ENCODE data around the gene STK32B.
A peak's percentile ranks its signal among the peaks of the same experiment; 100 is the strongest.
"Not testable (repeated sequence)": the region's sequence is repeated elsewhere in the genome, so short reads cannot be mapped to it uniquely, and the experiment has no call there.

STK32B gene

GRCh38 chr4:5032813-5033212 is 18.5 kb upstream of the STK32B start:
- no peak for DNase-seq

- no peak for DNase-seq
Observed at GRCh38 chr4:5033281-5033841, 17.9 kb upstream of the STK32B start.

GRCh38 chr4:5034206-5034605 is 17.1 kb upstream of the STK32B start:
- DNase-seq = peak; percentile 13

GRCh38 chr4:5036239-5036638 is 15.0 kb upstream of the STK32B start:
- peak; percentile 49 for DNase-seq

GRCh38 chr4:5037553-5038551 is 13.4 kb upstream of the STK32B start:
- peak; percentile 62 for DNase-seq

GRCh38 chr4:5039800-5040199 is 11.5 kb upstream of the STK32B start:
- DNase-seq = no peak

- no peak for DNase-seq
Observed at GRCh38 chr4:5040856-5041620, 10.2 kb upstream of the STK32B start.

- DNase-seq = peak; percentile 56
Observed at GRCh38 chr4:5041699-5042098, 9.6 kb upstream of the STK32B start.

GRCh38 chr4:5043579-5043978 is 7.7 kb upstream of the STK32B start:
- no peak for DNase-seq

GRCh38 chr4:5044341-5044740 is 6.9 kb upstream of the STK32B start:
- no peak for DNase-seq

GRCh38 chr4:5045097-5045496 is 6.2 kb upstream of the STK32B start:
- no peak for DNase-seq

GRCh38 chr4:5048721-5049120 is 2.6 kb upstream of the STK32B start:
- DNase-seq = no peak

- DNase-seq = peak; percentile 90
Observed at GRCh38 chr4:5050520-5051277, 581 bp upstream of the STK32B start.

- DNase-seq = no peak
Observed at GRCh38 chr4:5052204-5052702, 973 bp downstream of the STK32B start.

GRCh38 chr4:5052726-5053425 is 1.6 kb downstream of the STK32B start:
- DNase-seq = no peak

- DNase-seq = no peak
Observed at GRCh38 chr4:5054532-5054931, 3.3 kb downstream of the STK32B start.

- no peak for DNase-seq
Observed at GRCh38 chr4:5055411-5055810, 4.1 kb downstream of the STK32B start.

- DNase-seq = no peak
Observed at GRCh38 chr4:5066101-5066500, 14.8 kb downstream of the STK32B start.

GRCh38 chr4:5066968-5067367 is 15.7 kb downstream of the STK32B start:
- DNase-seq = not testable (repeated sequence)

- DNase-seq = no peak
Observed at GRCh38 chr4:5067908-5068307, 16.6 kb downstream of the STK32B start.

- DNase-seq = no peak
Observed at GRCh38 chr4:5069901-5070300, 18.6 kb downstream of the STK32B start.

GRCh38 chr4:5072948-5073347 is 21.7 kb downstream of the STK32B start:
- no peak for DNase-seq
